GM20000 (cell line): Measurements from ENCODE around the gene RNF11.

ENCODE experiments used
- DNase-seq: peaks from one replicate; pipeline ENCODE4 v3.0.0; 2012; ENCODE audit warnings: low spot score
- TF ChIP-seq, protein P1 (sequence below): IDR thresholded peaks from 2 replicates; pipeline ENCODE4 v1.5.1; 2012; ENCODE audit warnings: mild to moderate bottlenecking, control low read depth; ENCODE audit errors: extremely low read depth, missing control alignments

Gene RNF11

DNA sequence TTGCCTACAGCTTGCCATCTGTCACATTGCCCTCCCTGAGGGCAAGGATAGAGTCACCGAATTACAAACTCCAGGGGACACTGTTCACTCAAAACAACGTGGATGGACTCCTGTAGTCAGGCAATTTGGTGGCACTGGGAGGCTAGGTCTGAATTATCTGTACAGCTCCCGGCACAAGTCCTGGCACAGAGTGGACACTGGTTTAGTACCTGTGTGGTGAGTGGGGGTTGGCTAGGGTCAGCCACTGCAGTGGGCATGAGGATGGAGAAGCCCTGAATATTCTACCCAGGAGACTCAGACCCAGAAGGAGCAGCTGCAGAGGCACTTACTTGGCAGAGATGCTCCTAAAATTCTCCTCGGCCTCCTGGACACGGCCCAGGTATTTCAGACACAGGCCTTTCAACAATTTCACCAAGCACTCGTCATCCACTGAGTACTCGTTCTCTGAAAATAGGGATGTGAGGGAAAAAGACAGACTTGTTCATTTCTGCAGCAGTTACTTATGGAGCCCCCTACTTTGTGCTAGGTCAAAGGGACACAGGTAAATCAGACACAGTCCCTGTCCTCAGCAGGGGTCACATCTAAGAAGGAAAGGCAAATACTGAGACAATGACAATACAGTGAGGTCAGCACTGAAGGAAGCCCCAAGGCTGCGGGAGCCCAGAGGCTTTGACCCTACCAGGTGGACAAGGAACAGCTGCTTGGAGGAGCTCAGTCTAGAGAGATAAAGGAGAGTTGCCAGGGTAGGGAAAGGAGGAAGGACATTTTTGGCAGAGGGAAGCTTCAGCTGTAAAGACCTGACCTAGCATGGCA lies 53.8 kb downstream of the RNF11 start:
- DNase-seq = no peak
- TF ChIP-seq, protein P1, sequence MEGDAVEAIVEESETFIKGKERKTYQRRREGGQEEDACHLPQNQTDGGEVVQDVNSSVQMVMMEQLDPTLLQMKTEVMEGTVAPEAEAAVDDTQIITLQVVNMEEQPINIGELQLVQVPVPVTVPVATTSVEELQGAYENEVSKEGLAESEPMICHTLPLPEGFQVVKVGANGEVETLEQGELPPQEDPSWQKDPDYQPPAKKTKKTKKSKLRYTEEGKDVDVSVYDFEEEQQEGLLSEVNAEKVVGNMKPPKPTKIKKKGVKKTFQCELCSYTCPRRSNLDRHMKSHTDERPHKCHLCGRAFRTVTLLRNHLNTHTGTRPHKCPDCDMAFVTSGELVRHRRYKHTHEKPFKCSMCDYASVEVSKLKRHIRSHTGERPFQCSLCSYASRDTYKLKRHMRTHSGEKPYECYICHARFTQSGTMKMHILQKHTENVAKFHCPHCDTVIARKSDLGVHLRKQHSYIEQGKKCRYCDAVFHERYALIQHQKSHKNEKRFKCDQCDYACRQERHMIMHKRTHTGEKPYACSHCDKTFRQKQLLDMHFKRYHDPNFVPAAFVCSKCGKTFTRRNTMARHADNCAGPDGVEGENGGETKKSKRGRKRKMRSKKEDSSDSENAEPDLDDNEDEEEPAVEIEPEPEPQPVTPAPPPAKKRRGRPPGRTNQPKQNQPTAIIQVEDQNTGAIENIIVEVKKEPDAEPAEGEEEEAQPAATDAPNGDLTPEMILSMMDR = no peak

DNA sequence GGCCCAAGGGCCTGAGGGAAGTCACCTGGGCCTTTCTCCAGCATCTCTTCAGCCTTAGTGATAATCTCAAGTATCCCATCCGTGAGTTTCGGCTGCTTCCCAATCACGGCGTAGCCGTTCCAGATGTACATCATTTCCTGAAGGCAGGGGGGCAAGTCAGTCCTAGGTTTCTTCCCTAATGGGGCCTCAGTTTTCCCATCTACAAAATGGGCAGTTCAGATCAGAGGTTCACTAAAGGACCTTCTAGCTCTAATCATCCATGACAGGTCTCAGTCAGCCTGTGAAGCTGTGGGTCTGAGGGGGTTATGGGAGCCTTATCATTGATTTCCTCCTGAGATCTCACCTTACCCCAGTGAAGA lies 54.4 kb downstream of the RNF11 start:
- no peak for DNase-seq
- TF ChIP-seq, protein P1 = no peak

DNA sequence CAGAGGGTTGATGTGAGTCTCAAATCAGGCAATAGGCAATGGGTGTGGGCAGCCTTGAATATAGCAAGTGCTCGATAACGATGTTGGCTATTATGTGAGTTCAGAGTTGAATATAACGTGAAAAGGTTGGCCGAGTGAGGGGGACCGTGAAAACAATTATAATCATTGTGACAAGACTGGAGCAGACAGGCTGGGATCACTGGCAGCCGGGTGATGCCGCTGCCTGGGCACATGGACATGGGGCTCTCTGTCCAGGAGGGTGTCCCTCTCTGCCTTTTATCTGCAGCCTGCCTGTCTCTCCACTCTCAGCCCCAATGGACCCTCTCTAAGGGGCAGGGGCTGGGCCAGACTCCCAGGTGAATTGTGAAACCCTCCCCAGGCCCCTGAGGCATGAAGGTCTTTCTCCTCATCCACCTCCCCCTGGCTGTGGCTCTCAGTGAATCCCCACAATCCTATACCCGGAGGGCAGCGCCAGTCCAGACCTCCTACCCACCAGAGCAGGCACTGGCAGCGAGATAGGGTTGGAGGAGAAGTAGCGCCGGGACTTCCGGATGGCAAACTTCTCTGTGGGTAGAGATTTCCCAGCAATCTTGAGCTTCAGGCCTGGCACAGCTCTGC lies 57.9 kb downstream of the RNF11 start:
- DNase-seq = no peak
- TF ChIP-seq, protein P1 = no peak

GRCh38 chr1:51294566-51295184 lies 58.6 kb downstream of the RNF11 start:
- TF ChIP-seq, protein P1 = no peak
- no peak for DNase-seq

- TF ChIP-seq, protein P1 = no peak
- no peak for DNase-seq
These were observed 59.9 kb downstream of the RNF11 start for GRCh38 chr1:51295926-51296325.

GRCh38 chr1:51296383-51297357 lies 60.6 kb downstream of the RNF11 start:
- TF ChIP-seq, protein P1 = peak; percentile 85
- peak; percentile 77 for DNase-seq
